HEK293 (cell line): ENCODE results near the gene SVIL.

ENCODE experiments used
- CTCF ChIP-seq: fragments of 450-650 bp; formaldehyde crosslinking; IDR thresholded peaks from 2 replicates; pipeline ENCODE4 v1.5.1; 2016; ENCODE audit warnings: missing biosample characterization, missing genetic modification characterization
- GLIS2 ChIP-seq: fragments of 450-650 bp; formaldehyde crosslinking; IDR thresholded peaks from 2 replicates; pipeline ENCODE4 v1.5.1; 2016; ENCODE audit warnings: missing biosample characterization, missing genetic modification characterization
- IKZF3 ChIP-seq: fragments of 450-650 bp; IDR thresholded peaks from 2 replicates; pipeline ENCODE4 v1.5.0; 2018; ENCODE audit warnings: missing biosample characterization, mild to moderate bottlenecking, missing genetic modification characterization, moderate library complexity
- PRDM1 ChIP-seq: fragments of 450-650 bp; formaldehyde crosslinking; IDR thresholded peaks from 2 replicates; pipeline ENCODE4; 2016; ENCODE audit warnings: missing biosample characterization, missing genetic modification characterization
- REST ChIP-seq: fragments of 450-650 bp; formaldehyde crosslinking; IDR thresholded peaks from 2 replicates; pipeline ENCODE4 v1.5.1; 2016; ENCODE audit warnings: missing biosample characterization, missing genetic modification characterization
- WT1 ChIP-seq: fragments of 450-650 bp; formaldehyde crosslinking; IDR thresholded peaks from 2 replicates; pipeline ENCODE4 v1.5.1; 2016; ENCODE audit warnings: missing biosample characterization, missing genetic modification characterization
- YY1 ChIP-seq: fragments of 450-650 bp; formaldehyde crosslinking; IDR thresholded peaks from 2 replicates; pipeline ENCODE4 v1.5.1; 2018; ENCODE audit warnings: missing biosample characterization, missing genetic modification characterization
- ZBTB7A ChIP-seq: fragments of 450-650 bp; formaldehyde crosslinking; IDR thresholded peaks from 2 replicates; pipeline ENCODE4 v1.5.1; 2016; ENCODE audit warnings: low read depth, missing biosample characterization, missing genetic modification characterization
- ZNF274 ChIP-seq, 2 experiments: fragments of 200-500 bp in 1 of 2; fragments of 450-650 bp in 1 of 2; sonication (Bioruptor generic) in 1 of 2; formaldehyde crosslinking in 1 of 2; IDR thresholded peaks; 2 replicates each; pipeline versions ENCODE4 v1.5.1 to v1.6.1; 2014 to 2016; ENCODE audit warnings: borderline replicate concordance in 1 of 2, inconsistent platforms in 1 of 2, low read length in 1 of 2, missing biosample characterization in 1 of 2, missing genetic modification characterization in 1 of 2
- ZNF302 ChIP-seq: fragments of 450-650 bp; formaldehyde crosslinking; IDR thresholded peaks from 2 replicates; pipeline ENCODE4 v1.5.1; 2016; ENCODE audit warnings: missing biosample characterization, missing genetic modification characterization, low read depth
- TF ChIP-seq, protein P1 (sequence below): fragments of 450-650 bp; formaldehyde crosslinking; IDR thresholded peaks from 2 replicates; pipeline ENCODE4 v1.5.1; 2016; ENCODE audit warnings: missing biosample characterization, missing genetic modification characterization, borderline replicate concordance
- TF ChIP-seq, protein P2 (sequence below): fragments of 450-650 bp; formaldehyde crosslinking; optimal IDR thresholded peaks from 2 replicates; pipeline ENCODE3; 2016; ENCODE audit warnings: missing biosample characterization, mild to moderate bottlenecking, missing genetic modification characterization

- TF ChIP-seq PRDM1 (no peak), CTCF (tag by site-specific recombination) (no peak), REST (tag by site-specific recombination) (no peak), ZNF274 (IDR thresholded peaks at IDR 0.05; ENCODE audit: low read length) (no peak), ZNF274 (tag by site-specific recombination; IDR thresholded peaks at IDR 0.05; ENCODE audit: borderline replicate concordance) (no peak), YY1 (tag by site-specific recombination) (no peak), IKZF3 (tag by site-specific recombination) (no peak), GLIS2 (tag by site-specific recombination) (no peak), ZBTB7A (tag by site-specific recombination) (no peak), WT1 (tag by site-specific recombination) (no peak), ZNF302 (tag by site-specific recombination) (no peak)
- TF ChIP-seq, protein P1, sequence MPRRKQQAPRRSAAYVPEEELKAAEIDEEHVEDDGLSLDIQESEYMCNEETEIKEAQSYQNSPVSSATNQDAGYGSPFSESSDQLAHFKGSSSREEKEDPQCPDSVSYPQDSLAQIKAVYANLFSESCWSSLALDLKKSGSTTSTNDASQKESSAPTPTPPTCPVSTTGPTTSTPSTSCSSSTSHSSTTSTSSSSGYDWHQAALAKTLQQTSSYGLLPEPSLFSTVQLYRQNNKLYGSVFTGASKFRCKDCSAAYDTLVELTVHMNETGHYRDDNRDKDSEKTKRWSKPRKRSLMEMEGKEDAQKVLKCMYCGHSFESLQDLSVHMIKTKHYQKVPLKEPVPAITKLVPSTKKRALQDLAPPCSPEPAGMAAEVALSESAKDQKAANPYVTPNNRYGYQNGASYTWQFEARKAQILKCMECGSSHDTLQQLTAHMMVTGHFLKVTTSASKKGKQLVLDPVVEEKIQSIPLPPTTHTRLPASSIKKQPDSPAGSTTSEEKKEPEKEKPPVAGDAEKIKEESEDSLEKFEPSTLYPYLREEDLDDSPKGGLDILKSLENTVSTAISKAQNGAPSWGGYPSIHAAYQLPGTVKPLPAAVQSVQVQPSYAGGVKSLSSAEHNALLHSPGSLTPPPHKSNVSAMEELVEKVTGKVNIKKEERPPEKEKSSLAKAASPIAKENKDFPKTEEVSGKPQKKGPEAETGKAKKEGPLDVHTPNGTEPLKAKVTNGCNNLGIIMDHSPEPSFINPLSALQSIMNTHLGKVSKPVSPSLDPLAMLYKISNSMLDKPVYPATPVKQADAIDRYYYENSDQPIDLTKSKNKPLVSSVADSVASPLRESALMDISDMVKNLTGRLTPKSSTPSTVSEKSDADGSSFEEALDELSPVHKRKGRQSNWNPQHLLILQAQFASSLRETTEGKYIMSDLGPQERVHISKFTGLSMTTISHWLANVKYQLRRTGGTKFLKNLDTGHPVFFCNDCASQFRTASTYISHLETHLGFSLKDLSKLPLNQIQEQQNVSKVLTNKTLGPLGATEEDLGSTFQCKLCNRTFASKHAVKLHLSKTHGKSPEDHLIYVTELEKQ (tag by site-specific recombination), result no peak
- TF ChIP-seq, protein P2, sequence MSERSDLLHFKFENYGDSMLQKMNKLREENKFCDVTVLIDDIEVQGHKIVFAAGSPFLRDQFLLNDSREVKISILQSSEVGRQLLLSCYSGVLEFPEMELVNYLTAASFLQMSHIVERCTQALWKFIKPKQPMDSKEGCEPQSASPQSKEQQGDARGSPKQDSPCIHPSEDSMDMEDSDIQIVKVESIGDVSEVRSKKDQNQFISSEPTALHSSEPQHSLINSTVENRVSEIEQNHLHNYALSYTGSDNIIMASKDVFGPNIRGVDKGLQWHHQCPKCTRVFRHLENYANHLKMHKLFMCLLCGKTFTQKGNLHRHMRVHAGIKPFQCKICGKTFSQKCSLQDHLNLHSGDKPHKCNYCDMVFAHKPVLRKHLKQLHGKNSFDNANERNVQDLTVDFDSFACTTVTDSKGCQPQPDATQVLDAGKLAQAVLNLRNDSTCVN (tag by site-specific recombination), result no peak
These were observed 9.2 kb upstream of the SVIL start for GRCh38 chr10:29643771-29644501.
